NCI-H1417 treated with DMSO at 0.1 percent for 48 hours (cell line): Measurements from ENCODE around the gene PHACTR3.
"Not testable (repeated sequence)": the region's sequence is repeated elsewhere in the genome, so short reads cannot be mapped to it uniquely, and the experiment has no call there.

ENCODE experiments used
- DNase-seq: peaks from one replicate; lab custom pipeline; 2025; lab: John Stamatoyannopoulos, UW

PHACTR3 gene

DNA sequence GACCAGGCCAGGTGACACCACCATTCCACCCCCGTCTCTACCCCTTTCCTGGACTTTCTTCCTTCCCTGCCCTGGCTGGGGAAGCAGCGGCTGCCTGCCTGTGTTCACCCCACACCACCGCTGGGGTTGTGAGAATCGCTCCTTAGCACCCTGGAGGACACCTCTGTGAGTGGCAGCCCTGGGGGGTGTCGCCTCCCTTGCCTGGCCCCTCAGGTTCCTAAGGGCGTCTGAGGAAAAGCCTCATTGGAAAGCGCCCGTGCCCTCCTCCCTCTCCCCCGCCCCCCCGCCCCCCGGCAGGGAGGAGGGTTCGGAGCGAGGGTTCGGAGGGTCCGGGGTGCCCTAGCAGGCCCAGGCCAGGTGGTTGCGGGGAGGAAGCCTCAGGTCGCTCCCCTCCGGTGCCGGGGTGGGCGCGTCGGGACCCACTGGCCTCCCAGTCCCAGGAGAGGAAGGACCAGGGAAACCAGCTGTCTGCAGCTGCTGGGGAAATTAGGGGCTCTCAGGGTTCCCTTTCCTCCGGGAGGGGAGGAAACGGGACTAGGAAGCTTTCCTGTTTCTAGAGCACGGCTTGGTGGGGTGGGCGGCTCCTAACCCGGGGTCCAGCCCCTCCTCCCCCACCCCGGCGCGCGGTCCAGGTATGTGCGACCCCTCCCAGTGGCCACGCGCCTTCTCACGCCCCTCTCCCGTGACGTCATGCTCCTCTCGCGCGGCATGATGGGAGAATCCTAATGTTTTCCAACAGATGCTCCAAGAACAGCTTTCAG, at the start of gene PHACTR3:
Gene PHACTR3, plus strand, starts transcription at position 760 of the 761 bp plus-strand sequence. CDS start 475 bp downstream, outside the sequence.
- DNase-seq: peak; percentile 4

DNA sequence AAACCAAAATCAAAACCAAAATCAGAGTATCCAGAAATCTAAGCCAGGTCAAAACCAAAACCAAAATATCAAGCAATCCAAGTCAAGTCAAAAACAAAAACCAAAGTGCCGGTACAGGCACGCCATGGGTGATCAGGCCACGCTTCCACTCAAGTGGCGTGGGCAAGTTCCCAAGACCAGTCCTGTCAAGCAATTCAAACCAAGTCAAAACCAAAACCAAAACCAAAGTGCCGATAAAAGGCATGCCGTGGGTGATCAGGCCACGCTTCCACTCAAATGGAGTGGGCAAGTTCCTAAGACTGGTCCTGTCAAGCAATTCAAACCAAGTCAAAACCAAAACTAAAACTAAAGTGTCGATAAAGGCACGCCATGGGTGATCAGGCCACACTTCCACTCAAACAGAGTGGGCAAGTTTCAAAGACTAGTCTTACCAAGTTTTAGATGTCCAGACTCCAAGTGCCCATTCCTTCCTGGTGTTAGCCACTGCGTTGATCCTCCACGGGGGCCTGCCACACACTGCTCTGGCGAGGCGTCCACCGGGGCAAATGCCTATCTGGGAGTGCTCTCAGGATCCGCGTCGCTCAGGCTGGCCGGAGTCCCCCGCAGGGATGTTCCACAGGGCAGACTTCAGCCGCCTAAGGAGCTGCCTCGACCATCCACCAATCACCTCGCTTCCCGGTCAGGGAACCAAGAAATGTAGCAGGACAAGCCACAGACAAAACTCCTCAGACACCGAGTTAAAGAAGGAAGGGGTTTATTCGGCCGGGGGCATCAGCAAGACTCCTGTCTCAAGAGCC, 46.4 kb upstream of the PHACTR3 start:
- not testable (repeated sequence) for DNase-seq

DNA sequence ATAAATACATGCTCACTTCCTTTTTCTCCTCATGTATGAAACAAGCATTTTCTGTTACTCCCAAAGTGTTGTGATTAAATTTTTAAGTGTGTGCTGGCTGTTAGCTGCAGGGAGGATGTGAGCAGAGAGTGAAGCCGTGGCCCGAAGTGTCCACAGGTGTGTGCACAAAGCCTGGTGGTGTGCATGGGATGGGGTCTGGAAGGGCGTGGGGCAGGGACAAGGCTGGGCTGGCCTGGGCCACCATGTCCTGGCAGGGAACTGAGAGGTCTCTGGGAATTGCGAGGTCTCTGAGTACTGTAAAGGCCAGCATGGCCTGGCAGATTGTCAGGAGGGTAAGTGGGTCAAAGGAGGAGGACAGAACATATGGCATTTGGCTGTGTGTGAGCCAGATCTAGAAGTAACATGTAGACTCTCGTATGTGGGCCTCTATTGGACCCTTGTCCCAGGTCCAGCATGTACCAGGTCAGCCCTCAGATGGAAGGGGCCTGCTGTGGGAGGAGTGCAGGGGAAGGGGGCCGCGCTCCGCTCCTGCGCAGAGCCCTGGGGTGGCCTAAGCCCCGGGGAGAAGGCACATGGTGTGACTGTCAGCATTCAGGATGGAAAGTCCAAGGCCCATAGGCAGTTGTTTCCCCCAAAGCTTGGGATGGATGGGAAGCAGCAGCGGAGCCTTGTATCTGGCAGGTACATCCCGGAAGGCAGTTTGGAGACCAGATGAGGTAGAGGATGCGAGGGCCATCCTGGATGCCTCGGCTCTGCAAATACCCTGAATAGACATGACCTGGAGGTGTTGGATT, 45.1 kb upstream of the PHACTR3 start:
- no peak for DNase-seq

DNA sequence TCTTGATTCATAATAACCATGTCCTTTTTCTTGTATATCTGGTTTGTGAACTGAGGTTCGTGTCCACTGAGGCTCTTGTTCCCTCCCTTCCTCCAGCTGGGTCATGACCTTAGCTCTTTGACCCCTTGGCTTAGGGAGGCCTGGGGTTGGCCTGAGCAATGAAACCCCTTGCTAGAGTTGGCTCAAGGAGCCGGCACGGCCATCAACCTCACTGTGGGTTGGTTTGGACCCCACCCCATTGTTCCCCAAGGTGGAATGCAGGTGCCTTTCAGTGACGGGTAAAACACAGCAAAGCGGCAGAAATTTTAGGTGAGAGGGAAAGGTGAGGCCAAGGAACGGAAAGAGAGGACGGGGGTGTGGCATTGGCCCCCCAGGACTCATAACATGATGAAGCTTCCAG, 44.5 kb upstream of the PHACTR3 start:
- no peak for DNase-seq

DNA sequence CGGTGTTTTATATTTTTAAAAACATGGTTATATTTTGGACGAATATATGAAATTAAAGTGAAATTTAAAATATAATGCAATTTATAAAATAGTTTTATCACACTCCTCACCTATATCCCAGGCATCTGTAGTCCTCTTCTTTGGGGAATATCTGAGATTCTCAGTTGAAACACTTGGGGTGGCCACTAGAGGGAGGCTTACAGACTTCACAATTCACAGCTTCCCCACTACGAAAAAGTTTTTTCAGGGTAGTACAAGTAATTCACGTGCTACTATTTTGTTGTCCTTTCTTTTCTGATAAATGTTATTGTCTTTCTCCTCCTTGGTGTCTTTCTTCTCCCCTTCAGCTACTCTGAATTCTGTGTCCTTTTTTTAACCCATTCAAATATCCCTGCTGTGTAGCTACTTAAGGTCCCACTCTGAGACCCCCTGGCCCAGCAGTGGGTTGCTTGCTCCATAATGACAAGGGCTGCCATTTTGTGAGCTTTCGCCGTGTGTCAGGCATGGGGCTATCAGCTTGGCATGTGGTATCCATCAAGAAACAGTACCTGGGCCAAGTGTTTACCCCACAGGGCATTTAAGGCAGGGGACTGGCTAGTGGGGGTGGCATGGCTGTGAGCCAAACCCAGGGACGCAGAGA, 43.6 kb upstream of the PHACTR3 start:
- DNase-seq: no peak

DNA sequence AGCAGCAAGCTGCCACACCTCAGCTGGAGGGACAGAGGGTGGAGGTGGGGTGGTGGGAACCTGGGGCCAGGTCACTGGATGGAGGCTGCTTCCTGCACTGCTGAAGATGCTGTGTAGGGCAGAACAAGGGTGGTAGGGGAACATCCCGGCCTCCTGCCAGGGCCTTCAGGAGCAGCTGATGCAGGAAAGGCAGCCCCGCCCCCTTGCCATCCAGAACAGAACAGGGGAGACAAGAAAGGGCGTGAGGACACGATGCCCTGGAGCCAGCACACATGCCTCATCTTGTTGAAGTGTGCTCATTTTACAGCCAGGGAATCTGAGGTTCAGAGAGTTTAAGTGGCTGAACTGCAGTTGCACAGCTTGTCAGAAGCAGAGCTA, 43.1 kb upstream of the PHACTR3 start:
- DNase-seq: no peak

DNA sequence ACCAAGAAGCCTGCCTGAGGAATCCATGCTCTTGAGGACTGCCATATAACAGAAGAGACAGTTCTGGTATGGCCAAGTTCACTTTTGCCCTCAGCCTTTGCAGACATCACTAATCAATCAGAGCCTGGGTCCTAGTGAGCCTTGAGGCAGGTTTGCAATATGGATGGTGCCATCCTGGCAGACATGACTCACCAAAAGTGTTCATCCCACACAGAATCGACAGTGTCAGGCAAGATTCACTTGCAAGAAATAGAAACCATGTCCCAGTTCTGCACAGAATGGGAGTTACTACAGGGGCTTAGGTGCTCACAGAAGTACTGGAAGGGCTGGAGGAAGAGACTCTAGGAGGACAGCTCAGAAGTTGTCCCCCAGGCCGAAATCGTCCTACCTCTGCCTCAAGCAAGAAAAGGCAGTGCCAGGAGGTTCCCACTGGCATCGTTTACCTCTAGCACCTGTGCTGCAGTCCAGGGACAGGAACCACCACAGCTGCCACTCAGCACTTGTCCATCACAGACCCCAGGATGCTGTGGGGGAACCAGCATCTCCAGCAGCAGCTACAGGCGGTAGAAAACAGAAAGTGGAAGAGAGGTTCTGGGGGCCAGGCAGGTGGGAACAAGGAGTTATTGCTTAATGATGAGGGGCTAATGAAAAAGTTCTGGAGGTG, 42.6 kb upstream of the PHACTR3 start:
- DNase-seq: no peak

DNA sequence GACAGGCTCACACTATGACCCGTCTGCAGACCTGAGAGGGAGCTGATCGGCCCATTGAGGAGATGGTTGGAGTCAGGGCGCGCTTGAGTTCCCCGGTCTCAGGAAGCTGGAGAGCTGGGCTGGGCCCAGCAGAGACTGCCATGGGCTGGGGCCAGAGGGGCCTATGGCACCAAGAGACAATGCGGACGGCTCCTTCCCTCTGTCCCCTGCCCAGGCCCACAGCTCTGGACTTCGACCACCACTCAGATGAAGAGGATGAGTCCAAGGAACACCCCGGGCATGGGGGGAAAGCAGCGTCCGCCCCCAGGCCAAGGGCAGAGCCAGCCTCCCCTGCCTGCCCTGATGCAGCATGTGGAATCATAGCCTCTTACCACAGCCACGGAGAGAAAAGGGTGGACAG, 40.2 kb upstream of the PHACTR3 start:
- no peak for DNase-seq

DNA sequence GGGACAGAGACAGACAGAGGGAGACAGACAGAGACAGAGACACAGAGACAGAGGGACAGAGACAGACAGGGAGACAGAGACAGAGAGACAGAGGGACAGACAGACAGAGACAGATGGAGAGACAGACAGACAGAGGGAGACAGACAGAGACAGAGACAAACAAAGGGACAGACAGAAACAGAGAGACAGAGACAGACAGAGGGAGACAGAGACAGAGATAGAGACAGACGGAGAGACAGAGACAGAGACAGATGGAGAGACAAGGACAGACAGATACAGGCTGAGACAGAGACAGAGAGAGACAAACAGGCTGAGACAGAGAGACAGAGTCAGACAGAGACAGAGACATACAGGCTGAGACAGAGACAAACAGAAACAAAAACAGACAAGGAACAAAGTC, 39.4 kb upstream of the PHACTR3 start:
- no peak for DNase-seq

DNA sequence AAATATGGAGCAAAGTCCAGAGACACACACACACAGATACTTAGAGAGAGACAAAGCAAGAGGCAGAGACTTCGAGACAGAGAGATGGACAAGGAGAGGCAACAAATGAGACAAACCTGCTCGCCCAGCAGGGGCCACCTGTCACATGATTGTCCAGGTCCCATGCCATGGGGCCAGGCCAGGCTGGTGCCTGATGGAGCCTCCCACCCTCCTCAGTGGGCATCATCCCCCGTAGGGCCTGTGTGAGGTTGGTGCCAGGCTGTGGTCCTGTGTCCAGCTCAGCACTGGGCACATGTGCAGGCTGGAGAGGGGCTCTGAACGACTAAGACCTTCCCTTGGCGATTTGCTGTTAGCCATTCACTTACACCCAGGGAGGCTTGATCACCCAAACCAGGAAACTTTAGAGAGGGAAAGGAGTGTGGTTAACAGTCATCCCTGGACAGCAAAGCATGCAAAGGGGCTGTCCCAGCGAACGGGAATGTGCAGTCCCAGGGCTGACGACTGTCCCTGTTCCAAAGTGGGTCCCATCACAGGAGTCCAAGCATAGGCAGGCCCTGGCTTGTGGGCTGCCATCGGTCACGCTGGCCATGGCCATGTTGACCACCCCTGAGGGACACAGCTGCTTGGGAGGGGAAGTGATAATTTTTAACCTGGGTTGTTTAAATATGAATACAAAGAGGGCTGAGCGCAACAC, 38.4 kb upstream of the PHACTR3 start:
- no peak for DNase-seq

DNA sequence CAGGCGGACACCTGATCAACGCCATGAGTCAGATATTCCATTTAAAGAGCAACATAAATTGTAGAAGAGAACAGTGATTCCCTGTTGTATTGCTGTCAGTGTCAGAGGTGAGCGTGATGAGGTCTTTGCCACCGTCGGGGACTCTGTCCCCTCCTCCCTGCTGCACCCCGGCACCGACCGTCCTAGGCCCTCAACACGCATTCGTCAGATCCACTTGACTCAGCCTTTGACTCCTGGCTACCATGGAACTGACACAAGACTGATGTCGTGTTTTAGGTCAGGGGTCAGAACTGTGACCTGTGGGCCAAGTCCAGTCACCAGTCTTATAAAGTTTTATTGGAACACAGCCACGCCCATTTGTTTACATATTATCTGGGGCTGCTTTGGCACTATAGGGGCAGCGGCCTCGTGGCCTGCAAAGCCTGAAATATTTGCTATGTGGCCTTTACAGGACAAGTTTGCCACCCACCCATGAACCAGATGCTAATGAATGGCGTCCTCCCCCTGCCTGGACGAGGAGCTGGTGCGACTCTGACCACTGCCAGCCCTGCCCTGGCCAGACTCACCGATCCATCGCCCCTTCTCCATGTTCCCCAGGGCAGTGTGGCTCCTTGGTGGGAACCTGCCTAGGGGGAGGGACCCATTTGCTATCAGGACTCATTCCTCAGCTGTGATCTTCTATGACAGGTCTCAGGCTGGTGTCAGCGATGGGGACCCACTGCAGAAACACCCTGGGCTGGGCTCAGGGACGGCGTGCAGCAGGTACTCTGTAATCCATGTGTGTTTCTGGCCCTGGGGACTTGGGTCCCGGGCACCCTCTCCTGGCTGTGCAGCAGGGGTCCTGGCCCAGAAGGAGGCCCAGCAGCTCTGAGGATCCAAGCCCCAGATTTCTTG, 37.5 kb upstream of the PHACTR3 start:
- DNase-seq: no peak

DNA sequence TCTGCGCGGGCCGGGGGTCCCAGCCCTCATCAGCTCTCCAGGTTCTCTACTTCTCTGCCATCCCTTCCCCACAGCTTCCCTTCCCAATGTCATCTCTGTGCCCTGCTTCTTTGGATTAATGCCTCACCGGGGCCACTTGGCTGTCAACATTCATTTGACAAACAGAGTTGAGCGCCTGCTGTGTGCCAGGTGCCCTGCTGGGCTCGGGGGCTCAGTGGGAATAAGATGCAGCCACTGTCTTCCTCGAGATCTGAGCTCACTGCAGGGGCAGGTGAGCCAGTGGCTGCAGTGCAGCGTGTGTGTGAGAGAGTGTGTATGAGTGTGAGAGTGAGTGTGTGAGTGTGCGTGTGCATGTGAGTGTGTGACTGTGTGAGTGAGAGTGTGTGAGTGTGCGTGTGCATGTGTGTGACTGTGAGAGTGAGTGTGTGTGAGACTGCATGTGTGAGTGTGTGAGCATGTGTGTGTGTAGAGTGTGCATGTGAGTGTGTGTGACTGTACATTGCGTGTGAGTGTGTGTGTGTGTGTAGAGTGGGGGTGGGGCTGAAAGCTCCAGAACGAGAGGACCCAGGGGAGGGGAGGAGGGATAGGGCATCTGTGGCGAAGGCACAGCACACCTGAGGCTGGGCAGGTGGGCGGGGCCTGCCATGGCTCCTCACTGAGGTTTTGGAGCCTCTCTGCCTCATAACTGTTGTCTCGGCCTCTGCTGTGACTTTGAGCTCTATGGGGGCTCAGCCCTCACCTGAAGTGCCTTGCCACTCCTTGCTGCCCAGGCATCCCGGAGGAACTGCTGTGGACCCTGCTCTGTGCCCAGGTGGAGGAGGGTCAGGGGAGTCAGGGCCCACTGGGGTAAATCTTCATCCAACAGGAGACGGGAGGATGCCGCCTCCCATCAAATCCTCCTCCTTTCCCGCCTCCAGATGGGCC, 36.5 kb upstream of the PHACTR3 start:
- no peak for DNase-seq

DNA sequence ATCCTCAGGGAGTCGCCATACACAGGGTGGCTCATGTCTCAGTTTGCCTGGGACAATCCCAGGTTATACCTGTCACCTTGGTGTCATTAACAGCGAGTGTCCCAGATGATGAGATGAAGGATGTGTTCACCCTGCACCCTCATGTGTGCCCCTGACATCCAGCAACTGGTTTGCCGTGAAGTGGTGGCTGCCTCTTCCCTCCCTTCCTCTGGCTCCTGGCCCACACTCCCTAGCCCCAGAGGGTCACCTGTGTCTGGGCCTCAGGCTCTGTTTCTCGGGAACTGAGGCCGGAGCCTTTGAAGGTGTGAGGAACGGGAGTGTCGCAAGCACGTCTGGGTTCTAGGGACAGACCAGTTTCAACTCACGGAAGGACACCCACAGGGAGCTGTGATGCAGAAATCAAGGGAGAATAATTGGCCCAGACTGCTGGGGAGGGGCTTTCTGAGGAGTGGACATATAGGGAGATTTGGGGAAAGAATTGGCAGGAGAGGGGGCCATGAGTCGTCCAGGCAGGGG, 35.8 kb upstream of the PHACTR3 start:
- no peak for DNase-seq

DNA sequence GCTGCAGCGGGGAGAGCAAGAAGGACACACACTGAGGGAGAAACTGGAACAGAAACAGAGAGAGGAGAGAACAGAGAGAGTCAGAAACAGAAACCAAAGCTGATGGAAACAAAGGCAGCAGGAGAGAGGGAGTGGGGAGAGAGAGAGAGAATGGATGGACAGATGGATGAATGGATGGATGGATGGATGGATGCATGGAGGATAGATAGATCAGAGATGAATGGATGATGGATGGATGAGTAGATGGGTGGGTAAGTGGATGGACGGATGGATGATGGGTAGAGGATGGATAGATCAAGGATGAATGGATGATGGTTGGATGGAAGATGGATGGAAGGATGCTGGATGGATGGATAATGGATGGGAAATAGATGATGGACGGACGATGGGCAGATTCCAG, 35.0 kb upstream of the PHACTR3 start:
- no peak for DNase-seq

DNA sequence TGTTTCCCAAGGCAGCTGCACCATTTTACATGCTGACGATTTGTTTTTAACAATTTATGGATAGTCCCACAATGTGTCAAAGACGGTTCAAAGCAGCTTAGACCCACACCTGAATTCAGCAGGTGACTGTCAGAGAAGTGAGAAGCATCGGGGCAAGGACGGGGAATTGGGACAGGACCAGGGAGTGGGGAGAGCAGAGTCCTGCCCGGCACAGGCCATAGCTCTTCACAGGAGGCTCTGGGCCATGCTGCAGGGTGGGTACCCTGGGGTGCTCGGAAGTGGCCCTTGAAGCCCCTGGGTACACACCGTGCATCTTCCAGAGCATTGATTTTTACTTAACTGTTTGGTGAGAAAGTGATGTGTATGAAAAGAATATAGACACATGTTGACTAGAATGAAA, 33.2 kb upstream of the PHACTR3 start:
- DNase-seq: no peak

DNA sequence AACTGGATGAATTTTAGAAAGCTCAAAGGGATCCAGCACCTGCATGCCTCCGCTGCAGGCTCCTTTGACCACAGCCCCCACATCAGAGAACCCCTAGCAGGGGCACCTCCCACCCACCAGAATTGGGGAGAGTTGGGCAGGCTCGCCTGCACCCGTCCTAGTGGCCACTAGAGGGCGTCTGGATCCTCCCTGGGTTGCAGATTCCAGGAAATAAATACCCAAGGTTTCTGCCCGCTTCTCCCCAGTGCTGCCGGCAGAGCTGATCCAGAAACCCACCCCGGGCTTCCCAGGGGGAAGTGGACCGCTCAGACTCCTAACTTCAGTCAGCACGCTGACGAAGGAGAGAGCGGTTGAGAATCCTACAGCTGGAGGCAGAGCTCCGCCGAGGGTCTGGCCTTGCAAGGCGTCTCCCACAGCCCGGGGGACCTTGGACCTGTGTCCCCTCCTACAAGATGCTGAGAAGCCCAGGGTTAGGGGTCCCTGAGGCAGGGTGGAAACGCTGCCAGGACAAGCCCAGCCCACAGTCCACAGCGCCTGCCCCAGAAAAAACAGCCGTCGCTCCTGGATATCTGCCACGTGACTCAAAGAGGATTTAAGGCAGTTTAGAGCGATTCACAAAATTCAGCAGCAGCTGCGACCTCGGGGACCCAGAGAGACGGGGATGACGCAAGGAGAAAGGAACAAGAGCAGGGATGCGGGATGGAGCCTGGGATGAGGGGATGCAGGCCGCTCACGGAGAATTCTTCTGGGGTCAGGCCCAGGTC, 32.6 kb upstream of the PHACTR3 start:
- no peak for DNase-seq

DNA sequence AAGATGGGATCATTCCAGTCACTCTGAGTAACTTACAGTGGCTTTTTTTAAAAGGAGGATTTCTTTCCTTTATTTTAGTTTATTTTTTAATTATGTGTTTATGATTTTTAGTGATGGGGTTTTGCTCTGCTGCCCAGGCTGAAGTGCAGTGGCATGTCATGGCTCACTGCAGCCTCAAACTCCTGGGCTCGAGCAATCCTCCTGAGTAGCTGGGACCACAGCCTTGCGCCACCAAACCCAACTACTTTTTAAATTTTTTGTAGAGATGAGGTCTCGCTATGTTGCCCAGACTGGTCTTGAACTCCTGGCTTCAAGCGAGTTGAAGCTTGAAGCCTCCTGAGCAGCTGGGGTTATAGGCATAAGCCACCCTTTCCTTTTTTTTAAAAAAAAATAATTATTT, 31.8 kb upstream of the PHACTR3 start:
- DNase-seq: no peak

DNA sequence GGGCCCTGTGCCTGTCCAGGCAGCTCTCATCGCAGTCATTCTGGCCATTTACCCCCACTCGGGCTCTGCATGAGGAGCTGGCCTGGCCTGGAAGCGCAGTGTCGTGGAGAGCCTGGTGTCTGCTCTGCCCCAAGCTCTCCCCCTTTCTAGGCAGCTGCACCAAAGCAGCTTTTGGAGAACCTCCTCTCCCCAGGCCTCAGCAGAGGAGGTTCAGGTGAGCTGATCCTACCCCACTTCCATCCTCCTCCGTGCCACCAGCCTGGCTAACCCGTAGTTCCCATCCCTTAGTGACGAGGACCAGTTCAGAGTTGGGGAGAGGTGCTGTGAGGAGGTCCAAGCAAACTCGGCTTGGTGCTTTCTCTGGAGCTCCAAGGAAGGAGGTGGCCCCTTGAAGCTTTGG, 30.5 kb upstream of the PHACTR3 start:
- no peak for DNase-seq
